ENCODE data around the gene LRRC1. TPM values are rescaled to one million over a fixed set of nuclear protein-coding genes. Genes with fewer than 3 reads are reported as not detected.

LRRC1 gene
- total and polyA plus RNA-seq, 2 donors (not counting 1 experiment from before 2014, with no cell fraction given): 3.4 to 8.9 TPM

DNA sequence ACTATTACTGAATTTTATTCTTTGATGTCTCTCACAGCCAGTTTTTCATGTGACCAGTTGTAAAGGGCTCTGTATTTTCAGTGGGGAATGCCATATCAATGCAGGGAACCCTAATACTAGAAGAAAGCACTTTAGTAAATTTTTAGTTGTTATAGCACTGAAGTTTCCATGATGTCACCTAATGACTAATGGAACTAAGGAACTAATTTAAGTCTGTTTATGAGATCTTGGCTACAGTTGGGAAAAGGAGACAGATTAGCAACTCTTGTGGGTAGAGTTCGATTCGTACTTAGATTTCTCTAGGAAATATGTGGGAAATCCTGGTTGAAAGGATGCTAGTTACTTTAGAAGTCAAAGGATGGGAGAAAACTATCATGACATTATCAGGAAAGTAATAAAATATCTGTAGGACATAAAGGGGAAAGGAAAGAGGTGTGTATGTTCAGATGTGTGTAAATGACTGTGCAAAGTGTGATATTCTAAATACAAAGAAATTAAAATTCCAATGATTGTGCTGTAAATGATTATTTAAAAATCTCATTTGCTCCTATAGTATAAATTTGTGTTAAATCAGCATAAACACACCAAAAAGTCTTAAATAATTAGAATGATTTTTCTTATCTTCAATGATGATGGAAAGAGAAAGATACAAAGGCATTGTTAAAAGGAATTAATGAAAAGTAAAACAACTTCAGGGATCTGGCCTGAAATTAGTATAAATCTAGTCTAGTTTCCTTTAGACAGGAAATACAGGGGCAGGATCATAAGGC lies 103.4 kb downstream of the LRRC1 start:
- no peak for DNase-seq
- POLR2A ChIA-PET: no interaction called here

DNA sequence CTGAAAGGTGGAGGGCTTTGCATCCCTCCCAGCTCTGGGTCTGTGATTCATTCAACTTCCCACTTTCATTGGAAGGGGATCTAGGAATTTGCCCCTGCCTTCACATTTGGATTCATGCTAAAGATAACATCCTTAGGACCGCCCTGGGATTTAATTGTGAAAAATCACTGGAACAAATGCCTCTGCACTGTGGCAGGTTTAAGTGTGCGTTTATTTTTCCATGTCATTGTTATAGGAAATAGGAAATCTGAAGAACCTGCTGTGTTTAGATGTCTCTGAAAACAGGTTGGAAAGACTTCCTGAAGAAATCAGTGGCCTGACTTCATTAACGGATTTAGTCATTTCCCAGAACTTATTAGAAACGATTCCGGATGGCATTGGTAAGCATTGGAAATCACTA lies 104.7 kb downstream of the LRRC1 start:
- ChIA-PET CTCF (no interaction called here), POLR2A (no interaction called here)
- H3K4me3 ChIP-seq (ENCODE audit: control extremely low read depth in 1 of 5, extremely low read depth in 1 of 5, insufficient read depth in 1 of 5, low read depth in 2 of 5, low read length in 4 of 5): no peak overlapping the region
- no peaks in the 10 kb centered on the region for H3K27me3 Mint-ChIP-seq
- no peak overlapping the region for H3K27ac ChIP-seq (ENCODE audit: low read length in 2 of 2)
- no peaks in the 10 kb centered on the region for H4K20me1 ChIP-seq (ENCODE audit: control insufficient read depth, insufficient read depth, low read length, poor library complexity, severe bottlenecking)
- no peak overlapping the region for H2AFZ ChIP-seq (ENCODE audit: insufficient read depth, low read depth, low read length, poor library complexity, severe bottlenecking)
- no peak overlapping the region for H3K4me2 ChIP-seq (replicated peaks; ENCODE audit: low read depth, low read length, poor library complexity, severe bottlenecking)
- H3K9ac ChIP-seq (ENCODE audit: low read length): no peak overlapping the region
- no peaks in the 10 kb centered on the region for H3K9me3 Mint-ChIP-seq (ENCODE audit: insufficient read depth)
- no peaks in the 10 kb centered on the region for H3K4me1 Mint-ChIP-seq
- WGBS (ENCODE audit: insufficient coverage): 100% methylated on average over 4 of the region's 5 CpGs
- peaks cover 3 to 16% of the 10 kb centered on the region in 2 experiments for H3K36me3 ChIP-seq (replicated peaks in 1 of 2; ENCODE audit: control extremely low read depth in 1 of 2, control insufficient read depth in 1 of 2, extremely low read depth in 1 of 2, insufficient read depth in 2 of 2, low read length in 1 of 2)
- ATAC-seq (ENCODE audit: low read depth) (no peak), DNase-seq (no peak)
- no peaks in the 10 kb centered on the region for H3K9me3 ChIP-seq (ENCODE audit: control extremely low read depth in 1 of 3, control insufficient read depth in 2 of 3, insufficient read depth in 1 of 3, low read length in 2 of 3)
- H3K27ac Mint-ChIP-seq: no peak overlapping the region
- TF ChIP-seq EZH2 (IDR thresholded peaks at IDR 0.05; ENCODE audit: borderline replicate concordance, insufficient read depth, low read depth, low read length, poor library complexity, severe bottlenecking): no peak
- TF ChIP-seq, protein P1, sequence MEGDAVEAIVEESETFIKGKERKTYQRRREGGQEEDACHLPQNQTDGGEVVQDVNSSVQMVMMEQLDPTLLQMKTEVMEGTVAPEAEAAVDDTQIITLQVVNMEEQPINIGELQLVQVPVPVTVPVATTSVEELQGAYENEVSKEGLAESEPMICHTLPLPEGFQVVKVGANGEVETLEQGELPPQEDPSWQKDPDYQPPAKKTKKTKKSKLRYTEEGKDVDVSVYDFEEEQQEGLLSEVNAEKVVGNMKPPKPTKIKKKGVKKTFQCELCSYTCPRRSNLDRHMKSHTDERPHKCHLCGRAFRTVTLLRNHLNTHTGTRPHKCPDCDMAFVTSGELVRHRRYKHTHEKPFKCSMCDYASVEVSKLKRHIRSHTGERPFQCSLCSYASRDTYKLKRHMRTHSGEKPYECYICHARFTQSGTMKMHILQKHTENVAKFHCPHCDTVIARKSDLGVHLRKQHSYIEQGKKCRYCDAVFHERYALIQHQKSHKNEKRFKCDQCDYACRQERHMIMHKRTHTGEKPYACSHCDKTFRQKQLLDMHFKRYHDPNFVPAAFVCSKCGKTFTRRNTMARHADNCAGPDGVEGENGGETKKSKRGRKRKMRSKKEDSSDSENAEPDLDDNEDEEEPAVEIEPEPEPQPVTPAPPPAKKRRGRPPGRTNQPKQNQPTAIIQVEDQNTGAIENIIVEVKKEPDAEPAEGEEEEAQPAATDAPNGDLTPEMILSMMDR (IDR thresholded peaks at IDR 0.05): no peak
- intact Hi-C loops (cut with micrococcal nuclease): no loop called here
- H3K4me3 Mint-ChIP-seq: no peak overlapping the region
- H3K27me3 ChIP-seq (replicated peaks in 1 of 4; ENCODE audit: control extremely low read depth in 1 of 4, control insufficient read depth in 3 of 4, insufficient read depth in 4 of 4, low read length in 3 of 4): no peaks in the 10 kb centered on the region
- no peaks in the 10 kb centered on the region for H3K4me1 ChIP-seq (ENCODE audit: control insufficient read depth in 2 of 2, insufficient read depth in 2 of 2, low read length in 2 of 2)
- no peaks in the 10 kb centered on the region for H3K79me2 ChIP-seq (ENCODE audit: control insufficient read depth, insufficient read depth, low read length)

More for the DNA sequence above, 103.4 kb downstream of the LRRC1 start:
- no peaks in the 10 kb centered on the region for H3K9me3 ChIP-seq (ENCODE audit: control extremely low read depth in 1 of 3, control insufficient read depth in 2 of 3, insufficient read depth in 1 of 3, low read length in 2 of 3)
- Mint-ChIP-seq H3K4me3 (no peak overlapping the region), H3K4me1 (peaks cover 4% of the 10 kb centered on the region), H3K27me3 (no peaks in the 10 kb centered on the region), H3K9me3 (ENCODE audit: insufficient read depth) (no peaks in the 10 kb centered on the region), H3K27ac (no peak overlapping the region)
- H3K79me2 ChIP-seq (ENCODE audit: control insufficient read depth, insufficient read depth, low read length): no peaks in the 10 kb centered on the region
- no peak overlapping the region for H3K9ac ChIP-seq (ENCODE audit: low read length)
- no peaks in the 10 kb centered on the region for H3K27me3 ChIP-seq (replicated peaks in 1 of 4; ENCODE audit: control extremely low read depth in 1 of 4, control insufficient read depth in 3 of 4, insufficient read depth in 4 of 4, low read length in 3 of 4)
- no peak overlapping the region for H3K4me2 ChIP-seq (replicated peaks; ENCODE audit: low read depth, low read length, poor library complexity, severe bottlenecking)
- H3K4me3 ChIP-seq (ENCODE audit: control extremely low read depth in 1 of 5, extremely low read depth in 1 of 5, insufficient read depth in 1 of 5, low read depth in 2 of 5, low read length in 4 of 5): no peak overlapping the region
- peaks cover 3 to 10% of the 10 kb centered on the region in 2 experiments for H3K36me3 ChIP-seq (replicated peaks in 1 of 2; ENCODE audit: control extremely low read depth in 1 of 2, control insufficient read depth in 1 of 2, extremely low read depth in 1 of 2, insufficient read depth in 2 of 2, low read length in 1 of 2)
- no CpG with 5 or more reads among the region's 2 CpGs for WGBS (ENCODE audit: insufficient coverage)
- TF ChIP-seq, protein P1 (IDR thresholded peaks at IDR 0.05): no peak
- no peak for TF ChIP-seq EZH2 (IDR thresholded peaks at IDR 0.05; ENCODE audit: borderline replicate concordance, insufficient read depth, low read depth, low read length, poor library complexity, severe bottlenecking)
- no peak overlapping the region for H2AFZ ChIP-seq (ENCODE audit: insufficient read depth, low read depth, low read length, poor library complexity, severe bottlenecking)
- H3K27ac ChIP-seq (ENCODE audit: low read length in 2 of 2): no peak overlapping the region
- H3K4me1 ChIP-seq (ENCODE audit: control insufficient read depth in 2 of 2, insufficient read depth in 2 of 2, low read length in 2 of 2): no peaks in the 10 kb centered on the region
- CTCF ChIA-PET: no interaction called here
- no peaks in the 10 kb centered on the region for H4K20me1 ChIP-seq (ENCODE audit: control insufficient read depth, insufficient read depth, low read length, poor library complexity, severe bottlenecking)
- no peak for ATAC-seq (ENCODE audit: low read depth)
- intact Hi-C loops (cut with micrococcal nuclease): no loop called here
